ENCODE data around the gene RIPK1.

RIPK1 gene

DNA sequence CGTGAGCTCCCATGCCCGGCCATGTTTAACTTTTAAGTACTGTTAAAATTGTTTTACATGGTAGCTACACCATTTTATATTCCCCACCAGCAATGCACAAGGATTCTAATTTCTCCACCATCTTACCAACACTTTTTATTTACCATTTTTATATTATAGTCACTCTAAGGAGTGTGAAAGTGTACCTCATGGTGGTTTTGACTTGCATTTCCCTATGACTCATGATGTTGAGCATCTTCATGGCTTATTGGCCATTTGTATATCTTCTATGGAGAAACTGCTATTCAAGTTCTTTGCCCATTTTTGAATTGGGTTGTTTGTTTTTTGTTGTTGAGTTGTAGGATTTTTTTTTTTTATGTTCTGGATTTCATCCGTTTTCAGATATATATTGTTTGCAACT, 34.6 kb downstream of the RIPK1 start:
- Histone ChIP-seq H3K9ac (ENCODE audit: low read length) (no peak overlapping the region), H2AFZ (ENCODE audit: low read depth, low read length) (no peak overlapping the region), H3K4me2 (ENCODE audit: low read length) (no peak overlapping the region), H3K4me1 (ENCODE audit: low read length) (no peaks in the 10 kb centered on the region), H3K36me3 (replicated peaks; ENCODE audit: low read depth, low read length) (peaks cover 7% of the 10 kb centered on the region), H3K9me3 (ENCODE audit: insufficient read depth, low read length) (no peaks in the 10 kb centered on the region), H4K20me1 (ENCODE audit: insufficient read depth, low read length) (no peaks in the 10 kb centered on the region), H3K79me2 (ENCODE audit: low read length) (no peaks in the 10 kb centered on the region), H3K4me3 (ENCODE audit: low read length) (no peak overlapping the region), H3K27ac (ENCODE audit: low read length) (no peak overlapping the region), H3K27me3 (ENCODE audit: low read depth, low read length) (no peaks in the 10 kb centered on the region)
- TF ChIP-seq EZH2phosphoT487 (IDR thresholded peaks at IDR 0.05; ENCODE audit: low read depth) = no peak
- TF ChIP-seq, protein P1, sequence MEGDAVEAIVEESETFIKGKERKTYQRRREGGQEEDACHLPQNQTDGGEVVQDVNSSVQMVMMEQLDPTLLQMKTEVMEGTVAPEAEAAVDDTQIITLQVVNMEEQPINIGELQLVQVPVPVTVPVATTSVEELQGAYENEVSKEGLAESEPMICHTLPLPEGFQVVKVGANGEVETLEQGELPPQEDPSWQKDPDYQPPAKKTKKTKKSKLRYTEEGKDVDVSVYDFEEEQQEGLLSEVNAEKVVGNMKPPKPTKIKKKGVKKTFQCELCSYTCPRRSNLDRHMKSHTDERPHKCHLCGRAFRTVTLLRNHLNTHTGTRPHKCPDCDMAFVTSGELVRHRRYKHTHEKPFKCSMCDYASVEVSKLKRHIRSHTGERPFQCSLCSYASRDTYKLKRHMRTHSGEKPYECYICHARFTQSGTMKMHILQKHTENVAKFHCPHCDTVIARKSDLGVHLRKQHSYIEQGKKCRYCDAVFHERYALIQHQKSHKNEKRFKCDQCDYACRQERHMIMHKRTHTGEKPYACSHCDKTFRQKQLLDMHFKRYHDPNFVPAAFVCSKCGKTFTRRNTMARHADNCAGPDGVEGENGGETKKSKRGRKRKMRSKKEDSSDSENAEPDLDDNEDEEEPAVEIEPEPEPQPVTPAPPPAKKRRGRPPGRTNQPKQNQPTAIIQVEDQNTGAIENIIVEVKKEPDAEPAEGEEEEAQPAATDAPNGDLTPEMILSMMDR (IDR thresholded peaks at IDR 0.05; ENCODE audit: low read depth, low read length) = no peak

GRCh38 chr6:3108746-3109414, 40.6 kb downstream of the RIPK1 start:
- TF ChIP-seq, protein P1 (IDR thresholded peaks at IDR 0.05; ENCODE audit: low read depth, low read length) = no peak
- TF ChIP-seq EZH2phosphoT487 (IDR thresholded peaks at IDR 0.05; ENCODE audit: low read depth) = no peak
- Histone ChIP-seq H3K4me2 (ENCODE audit: low read length) (no peak overlapping the region), H3K79me2 (ENCODE audit: low read length) (no peaks in the 10 kb centered on the region), H3K36me3 (replicated peaks; ENCODE audit: low read depth, low read length) (peaks cover 7% of the 10 kb centered on the region), H3K9me3 (ENCODE audit: insufficient read depth, low read length) (no peaks in the 10 kb centered on the region), H4K20me1 (ENCODE audit: insufficient read depth, low read length) (no peaks in the 10 kb centered on the region), H3K27ac (ENCODE audit: low read length) (no peak overlapping the region), H2AFZ (ENCODE audit: low read depth, low read length) (no peak overlapping the region), H3K9ac (ENCODE audit: low read length) (no peak overlapping the region), H3K4me1 (ENCODE audit: low read length) (no peaks in the 10 kb centered on the region), H3K4me3 (ENCODE audit: low read length) (no peak overlapping the region), H3K27me3 (ENCODE audit: low read depth, low read length) (no peaks in the 10 kb centered on the region)

DNA sequence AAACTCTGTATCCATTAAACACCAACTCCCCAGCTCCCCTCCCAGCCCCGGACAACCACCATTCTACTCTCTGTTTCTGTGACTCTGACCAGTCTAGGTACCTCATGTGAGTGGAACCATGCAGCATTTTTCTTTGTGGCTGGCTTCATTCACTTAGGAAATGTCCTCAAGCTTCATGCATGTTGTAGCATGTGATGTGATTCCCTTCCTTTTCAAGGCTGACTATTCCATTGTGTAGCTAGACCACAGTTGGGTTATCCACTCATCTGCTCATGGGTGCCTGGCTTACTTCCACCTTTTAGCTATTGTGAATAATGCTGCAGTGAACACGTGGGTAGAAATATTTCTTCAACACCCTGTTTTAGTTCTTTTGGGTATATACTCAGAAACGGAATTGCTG, 41.5 kb downstream of the RIPK1 start:
- Histone ChIP-seq H3K79me2 (ENCODE audit: low read length) (no peaks in the 10 kb centered on the region), H3K36me3 (replicated peaks; ENCODE audit: low read depth, low read length) (peaks cover 7% of the 10 kb centered on the region), H3K9me3 (ENCODE audit: insufficient read depth, low read length) (no peaks in the 10 kb centered on the region)

GRCh38 chr6:3114377-3114776, 46.1 kb downstream of the RIPK1 start:
- no peak overlapping the region for H3K27ac ChIP-seq (ENCODE audit: low read length)
- H3K9me3 ChIP-seq (ENCODE audit: insufficient read depth, low read length) = no peaks in the 10 kb centered on the region
- H3K79me2 ChIP-seq (ENCODE audit: low read length) = no peaks in the 10 kb centered on the region
- TF ChIP-seq, protein P1 (IDR thresholded peaks at IDR 0.05; ENCODE audit: low read depth, low read length) = no peak
- TF ChIP-seq EZH2phosphoT487 (IDR thresholded peaks at IDR 0.05; ENCODE audit: low read depth) = no peak
- no peak overlapping the region for H3K4me2 ChIP-seq (ENCODE audit: low read length)
- no peaks in the 10 kb centered on the region for H4K20me1 ChIP-seq (ENCODE audit: insufficient read depth, low read length)
- no peak overlapping the region for H2AFZ ChIP-seq (ENCODE audit: low read depth, low read length)
- no peaks in the 10 kb centered on the region for H3K36me3 ChIP-seq (replicated peaks; ENCODE audit: low read depth, low read length)
- H3K27me3 ChIP-seq (ENCODE audit: low read depth, low read length) = no peaks in the 10 kb centered on the region
- peaks cover 9% of the 10 kb centered on the region for H3K4me1 ChIP-seq (ENCODE audit: low read length)
- no peak overlapping the region for H3K4me3 ChIP-seq (ENCODE audit: low read length)
- H3K9ac ChIP-seq (ENCODE audit: low read length) = no peak overlapping the region

More for the DNA sequence above, 41.5 kb downstream of the RIPK1 start:
- Histone ChIP-seq H3K4me3 (ENCODE audit: low read length) (no peak overlapping the region), H3K27me3 (ENCODE audit: low read depth, low read length) (no peaks in the 10 kb centered on the region), H4K20me1 (ENCODE audit: insufficient read depth, low read length) (no peaks in the 10 kb centered on the region), H2AFZ (ENCODE audit: low read depth, low read length) (no peak overlapping the region), H3K4me1 (ENCODE audit: low read length) (no peaks in the 10 kb centered on the region), H3K4me2 (ENCODE audit: low read length) (no peak overlapping the region), H3K9ac (ENCODE audit: low read length) (no peak overlapping the region), H3K27ac (ENCODE audit: low read length) (no peak overlapping the region)
- TF ChIP-seq, protein P1 (IDR thresholded peaks at IDR 0.05; ENCODE audit: low read depth, low read length) = no peak
- TF ChIP-seq EZH2phosphoT487 (IDR thresholded peaks at IDR 0.05; ENCODE audit: low read depth) = no peak

All from OCI-LY3 (cell line).